Mesenchymal stem cell (in vitro differentiated cells and primary cell): ENCODE measurements around the gene NHEJ1. TPM values are rescaled to one million over a fixed set of nuclear protein-coding genes. Genes with fewer than 3 reads are reported as not detected.

Experiments
- DNase-seq: peaks from one replicate; pipeline ENCODE4 v3.0.0-alpha.2; 2013
- H2AFZ ChIP-seq: one replicate; pipeline ENCODE4 v1.6.1; 2013; ENCODE audit warnings: low read depth, mild to moderate bottlenecking, control low read depth, inconsistent platforms, low read length, moderate library complexity
- H2AK5ac ChIP-seq: 2 replicates; pipeline ENCODE4 v1.6.1; 2013; ENCODE audit warnings: low read length, moderate library complexity, mild to moderate bottlenecking, inconsistent platforms; ENCODE audit not compliant: severe bottlenecking
- H2BK120ac ChIP-seq: one replicate; pipeline ENCODE4 v1.6.1; 2013; ENCODE audit warnings: low read depth, mild to moderate bottlenecking, inconsistent platforms, low read length, moderate library complexity
- H2BK12ac ChIP-seq, 2 experiments: one replicate each; pipeline ENCODE4 v1.6.1; 2013; ENCODE audit warnings: inconsistent platforms in 2 of 2, low read length in 2 of 2, mild to moderate bottlenecking in 2 of 2, moderate library complexity in 2 of 2, control low read depth in 1 of 2
- H2BK15ac ChIP-seq: one replicate; pipeline ENCODE4 v1.6.1; 2013; ENCODE audit warnings: mild to moderate bottlenecking, low read depth, inconsistent platforms; ENCODE audit not compliant: poor library complexity, severe bottlenecking
- H2BK5ac ChIP-seq: 2 replicates; pipeline ENCODE4 v1.6.1; 2013; ENCODE audit warnings: low read depth, mild to moderate bottlenecking, low read length, control low read depth, inconsistent platforms; ENCODE audit not compliant: poor library complexity, severe bottlenecking
- H3K14ac ChIP-seq, 2 experiments: one replicate each; pipeline ENCODE4 v1.6.1; 2013; ENCODE audit warnings: inconsistent platforms in 2 of 2, low read length in 2 of 2, control low read depth in 1 of 2, mild to moderate bottlenecking in 1 of 2, moderate library complexity in 1 of 2
- H3K18ac ChIP-seq, 2 experiments: one replicate each; pipeline ENCODE4 v1.6.1; 2013; ENCODE audit warnings: inconsistent platforms in 2 of 2, low read length in 2 of 2, control low read depth in 1 of 2, low read depth in 1 of 2, mild to moderate bottlenecking in 1 of 2
- H3K23ac ChIP-seq, 2 experiments: one replicate each; pipeline ENCODE4 v1.6.1; 2013; ENCODE audit warnings: inconsistent platforms in 2 of 2, low read length in 2 of 2, mild to moderate bottlenecking in 2 of 2, moderate library complexity in 2 of 2, control low read depth in 1 of 2
- H3K27ac ChIP-seq: 2 replicates; pipeline ENCODE4 v1.5.1; 2013; ENCODE audit warnings: mild to moderate bottlenecking, moderate library complexity, low read length, control low read depth, inconsistent platforms; ENCODE audit not compliant: poor library complexity, severe bottlenecking
- H3K27me3 ChIP-seq, 2 experiments: 2 replicates each; pipeline versions ENCODE4 v1.6.1 to v1.7.0; 2013; ENCODE audit warnings: low read length in 2 of 2, mild to moderate bottlenecking in 2 of 2, moderate library complexity in 2 of 2, control low read depth in 1 of 2, inconsistent platforms in 1 of 2; ENCODE audit not compliant: control insufficient read depth in 1 of 2, insufficient read depth in 1 of 2
- H3K36me3 ChIP-seq, 2 experiments: 2 replicates each; pipeline versions ENCODE4 v1.6.1 to v1.7.0; 2013; ENCODE audit warnings: low read length in 2 of 2, control low read depth in 1 of 2, inconsistent platforms in 1 of 2, low read depth in 1 of 2, mild to moderate bottlenecking in 1 of 2; ENCODE audit not compliant: insufficient read depth in 2 of 2, control insufficient read depth in 1 of 2
- H3K4ac ChIP-seq, 2 experiments: one replicate each; pipeline ENCODE4 v1.6.1; 2013; ENCODE audit warnings: inconsistent platforms in 2 of 2, low read length in 2 of 2, mild to moderate bottlenecking in 2 of 2, moderate library complexity in 2 of 2, control low read depth in 1 of 2, low read depth in 1 of 2
- H3K4me1 ChIP-seq: 2 replicates; pipeline ENCODE4 v1.6.1; 2013; ENCODE audit warnings: low read depth, low read length, control low read depth; ENCODE audit not compliant: control insufficient read depth, insufficient read depth
- H3K4me2 ChIP-seq: 2 replicates; pipeline ENCODE4 v1.6.1; 2013; ENCODE audit warnings: low read length, mild to moderate bottlenecking, inconsistent platforms; ENCODE audit not compliant: poor library complexity, severe bottlenecking
- H3K4me3 ChIP-seq, 2 experiments: 2 replicates each; pipeline versions ENCODE4 v1.5.1 to v1.7.0; 2013; ENCODE audit warnings: low read length in 2 of 2, mild to moderate bottlenecking in 2 of 2, control low read depth in 1 of 2, low read depth in 1 of 2; ENCODE audit not compliant: insufficient read depth in 1 of 2
- H3K79me1 ChIP-seq: replicated peaks from 2 replicates; pipeline ENCODE4 v1.6.1; 2013; ENCODE audit warnings: mild to moderate bottlenecking, control low read depth, low read length, inconsistent platforms; ENCODE audit not compliant: poor library complexity, severe bottlenecking
- H3K9ac ChIP-seq: 2 replicates; pipeline ENCODE4 v1.7.0; 2013; ENCODE audit warnings: mild to moderate bottlenecking, low read length, moderate library complexity
- H3K9me3 ChIP-seq: 2 replicates; pipeline ENCODE4 v1.7.0; 2013; ENCODE audit warnings: mild to moderate bottlenecking, low read length; ENCODE audit not compliant: control insufficient read depth
- H4K8ac ChIP-seq: one replicate; pipeline ENCODE4 v1.6.1; 2013; ENCODE audit warnings: inconsistent platforms, mild to moderate bottlenecking, low read length, moderate library complexity
- H4K91ac ChIP-seq: one replicate; pipeline ENCODE4 v1.6.1; 2013; ENCODE audit warnings: mild to moderate bottlenecking, low read length, inconsistent platforms
- WGBS: methylation state at CpG from one replicate; pipeline ENCODE4 v1.1.7; 2013; ENCODE audit warnings: mixed read lengths; 5-methylcytosine and 5-hydroxymethylcytosine counted together
- polyA plus RNA-seq, 2 experiments: library from polyadenylated mRNA; stranded (reverse); fragments of 200-250 nt; gene quantifications; one replicate each; pipeline ENCODE4 v1.2.3, GENCODE V29; 2013

Gene NHEJ1
- polyA plus RNA-seq (2013, experiment 1 of 2), result 11.8 TPM
- polyA plus RNA-seq (2013, experiment 2 of 2), result 11.1 TPM

- Histone ChIP-seq H3K9ac (peak within 1 kb of the TSS; percentile 91), H2AK5ac (no peak within 1 kb of the TSS), H2BK120ac (peak within 1 kb of the TSS; percentile 11), H3K23ac (no peak within 1 kb of the TSS), H3K18ac (peak within 1 kb of the TSS; percentile 72 to 95), H3K4me1 (peaks cover 3% of the 10 kb centered on the region), H3K4ac (peak within 1 kb of the TSS in 1 of 2 experiments; percentile 77), H3K4me2 (peak within 1 kb of the TSS; percentile 93), H3K27me3 (no peaks in the 10 kb centered on the region), H4K91ac (peak within 1 kb of the TSS; percentile 79), H2BK5ac (peak within 1 kb of the TSS; percentile 9), H2AFZ (peak within 1 kb of the TSS; percentile 87), H3K27ac (peak within 1 kb of the TSS; percentile 85), H3K36me3 (peaks cover 10 to 17% of the 10 kb centered on the region in 2 experiments), H2BK15ac (peak within 1 kb of the TSS; percentile 62), H3K4me3 (peak within 1 kb of the TSS; percentile 72 to 82), H4K8ac (peak within 1 kb of the TSS; percentile 90), H3K79me1 (no peaks in the 10 kb centered on the region), H2BK12ac (no peak within 1 kb of the TSS), H3K9me3 (no peaks in the 10 kb centered on the region), H3K14ac (peak within 1 kb of the TSS in 1 of 2 experiments; percentile 97)
- peak; percentile 95 for DNase-seq
- under 1% methylated on average over 59 of the region's 70 CpGs for WGBS
These were observed at the start of gene NHEJ1 for GRCh38 chr2:219160186-219161017. TSS of gene NHEJ1 (minus strand) at chr2:219160815. CDS start at chr2:219158362, 2,453 bp downstream.

GRCh38 chr2:219209236-219210195 lies 48.9 kb upstream of the NHEJ1 start:
- H3K4me2 ChIP-seq, result no peak overlapping the region
- H3K27ac ChIP-seq, result no peak overlapping the region
- no peak overlapping the region for H3K23ac ChIP-seq
- no peak overlapping the region for H3K9ac ChIP-seq
- no peak overlapping the region for H2AFZ ChIP-seq
- H3K4me1 ChIP-seq, result peaks cover 14% of the 10 kb centered on the region
- no peaks in the 10 kb centered on the region for H3K9me3 ChIP-seq
- no peak overlapping the region for H3K4me3 ChIP-seq
- peak overlapping the region in 1 of 2 experiments; percentile 73 for H3K4ac ChIP-seq
- no peak overlapping the region for H2AK5ac ChIP-seq
- H3K18ac ChIP-seq, result no peak overlapping the region
- peaks cover 12% of the 10 kb centered on the region for H3K79me1 ChIP-seq
- DNase-seq, result no peak
- no peak overlapping the region for H4K91ac ChIP-seq
- H2BK5ac ChIP-seq, result no peak overlapping the region
- H4K8ac ChIP-seq, result no peak overlapping the region
- H2BK12ac ChIP-seq, result peak overlapping the region in 1 of 2 experiments; percentile 11
- H3K27me3 ChIP-seq, result no peaks in the 10 kb centered on the region
- H2BK15ac ChIP-seq, result no peak overlapping the region
- H2BK120ac ChIP-seq, result no peak overlapping the region
- no peak overlapping the region for H3K14ac ChIP-seq
- peaks cover 54 to 64% of the 10 kb centered on the region in 2 experiments for H3K36me3 ChIP-seq
- WGBS, result 95% methylated on average over 16 of the region's 18 CpGs

- peak overlapping the region; percentile 21 for H2AK5ac ChIP-seq
- peak overlapping the region in 1 of 2 experiments; percentile 87 for H3K4me3 ChIP-seq
- 85% methylated on average over 16 of the region's 17 CpGs for WGBS
- peak overlapping the region; percentile 44 for H3K4me2 ChIP-seq
- peak overlapping the region; percentile 57 for H4K8ac ChIP-seq
- H3K14ac ChIP-seq, result no peak overlapping the region
- H3K4ac ChIP-seq, result peak overlapping the region in 1 of 2 experiments; percentile 83
- peak overlapping the region; percentile 83 for H3K9ac ChIP-seq
- H2BK15ac ChIP-seq, result no peak overlapping the region
- peak overlapping the region; percentile 3 for H3K27ac ChIP-seq
- H2BK12ac ChIP-seq, result peak overlapping the region in 1 of 2 experiments; percentile 45
- H2BK5ac ChIP-seq, result no peak overlapping the region
- H3K23ac ChIP-seq, result no peak overlapping the region
- peaks cover 14% of the 10 kb centered on the region for H3K4me1 ChIP-seq
- H3K9me3 ChIP-seq, result no peaks in the 10 kb centered on the region
- peak overlapping the region; percentile 38 for H2BK120ac ChIP-seq
- H3K18ac ChIP-seq, result peak overlapping the region in 1 of 2 experiments; percentile 58
- peaks cover 40 to 50% of the 10 kb centered on the region in 2 experiments for H3K36me3 ChIP-seq
- H4K91ac ChIP-seq, result no peak overlapping the region
- H3K27me3 ChIP-seq, result no peaks in the 10 kb centered on the region
- DNase-seq, result peak; percentile 50
- H2AFZ ChIP-seq, result no peak overlapping the region
- peaks cover 10% of the 10 kb centered on the region for H3K79me1 ChIP-seq
These were observed 47.5 kb upstream of the NHEJ1 start for GRCh38 chr2:219207884-219208740.
